ENCODE data around the gene KRTAP5-4. TPM values are rescaled to one million over a fixed set of nuclear protein-coding genes. Genes with fewer than 3 reads are reported as not detected.
A peak's percentile ranks its signal among the peaks of the same experiment; 100 is the strongest.

KRTAP5-4 gene
- total and polyA plus RNA-seq, 7 donors: not detected

DNA sequence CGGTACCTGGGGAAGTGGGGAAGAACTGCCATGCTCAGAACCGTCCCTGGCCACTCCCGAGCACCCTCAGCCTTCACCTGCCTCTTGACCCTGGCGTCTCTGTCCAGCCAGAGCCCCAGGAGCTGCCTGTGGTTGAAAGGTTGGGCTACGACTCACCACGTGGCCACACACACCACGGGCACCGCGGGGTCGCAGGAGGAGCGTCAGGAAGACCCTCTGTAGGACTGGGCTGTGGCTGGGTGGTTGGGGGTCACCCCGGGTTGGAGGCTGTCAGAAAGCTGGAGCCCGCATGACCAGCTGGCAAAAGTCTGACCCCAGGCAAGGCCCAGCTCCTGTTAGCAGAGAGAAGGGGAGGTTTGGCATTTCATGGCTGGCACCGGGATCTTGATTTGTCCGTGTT is 19.2 kb upstream of the KRTAP5-4 start:
- DNase-seq: peak in 1 of 2 donors; percentile 26
- Histone ChIP-seq H3K4me1 (no peaks in the 10 kb centered on the region), H3K27me3 (ENCODE audit: insufficient read depth in 3 of 3, low read length in 2 of 3) (peaks cover 0 to 39% (median 0%) of the 10 kb centered on the region in 3 donors), H3K36me3 (ENCODE audit: insufficient read depth in 1 of 2, low read depth in 1 of 2) (no peaks in the 10 kb centered on the region), H3K4me3 (no peak overlapping the region), H3K27ac (no peak overlapping the region), H3K9me3 (no peaks in the 10 kb centered on the region)
- intact Hi-C loops (cut with DNase I): no loop called here
- TF ChIP-seq, protein P1, sequence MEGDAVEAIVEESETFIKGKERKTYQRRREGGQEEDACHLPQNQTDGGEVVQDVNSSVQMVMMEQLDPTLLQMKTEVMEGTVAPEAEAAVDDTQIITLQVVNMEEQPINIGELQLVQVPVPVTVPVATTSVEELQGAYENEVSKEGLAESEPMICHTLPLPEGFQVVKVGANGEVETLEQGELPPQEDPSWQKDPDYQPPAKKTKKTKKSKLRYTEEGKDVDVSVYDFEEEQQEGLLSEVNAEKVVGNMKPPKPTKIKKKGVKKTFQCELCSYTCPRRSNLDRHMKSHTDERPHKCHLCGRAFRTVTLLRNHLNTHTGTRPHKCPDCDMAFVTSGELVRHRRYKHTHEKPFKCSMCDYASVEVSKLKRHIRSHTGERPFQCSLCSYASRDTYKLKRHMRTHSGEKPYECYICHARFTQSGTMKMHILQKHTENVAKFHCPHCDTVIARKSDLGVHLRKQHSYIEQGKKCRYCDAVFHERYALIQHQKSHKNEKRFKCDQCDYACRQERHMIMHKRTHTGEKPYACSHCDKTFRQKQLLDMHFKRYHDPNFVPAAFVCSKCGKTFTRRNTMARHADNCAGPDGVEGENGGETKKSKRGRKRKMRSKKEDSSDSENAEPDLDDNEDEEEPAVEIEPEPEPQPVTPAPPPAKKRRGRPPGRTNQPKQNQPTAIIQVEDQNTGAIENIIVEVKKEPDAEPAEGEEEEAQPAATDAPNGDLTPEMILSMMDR (IDR thresholded peaks at IDR 0.05): no peak
- WGBS, 3 donors: 84 to 89% (median 89%) methylated on average over 15 of the region's 15 CpGs
- ATAC-seq: no peak

DNA sequence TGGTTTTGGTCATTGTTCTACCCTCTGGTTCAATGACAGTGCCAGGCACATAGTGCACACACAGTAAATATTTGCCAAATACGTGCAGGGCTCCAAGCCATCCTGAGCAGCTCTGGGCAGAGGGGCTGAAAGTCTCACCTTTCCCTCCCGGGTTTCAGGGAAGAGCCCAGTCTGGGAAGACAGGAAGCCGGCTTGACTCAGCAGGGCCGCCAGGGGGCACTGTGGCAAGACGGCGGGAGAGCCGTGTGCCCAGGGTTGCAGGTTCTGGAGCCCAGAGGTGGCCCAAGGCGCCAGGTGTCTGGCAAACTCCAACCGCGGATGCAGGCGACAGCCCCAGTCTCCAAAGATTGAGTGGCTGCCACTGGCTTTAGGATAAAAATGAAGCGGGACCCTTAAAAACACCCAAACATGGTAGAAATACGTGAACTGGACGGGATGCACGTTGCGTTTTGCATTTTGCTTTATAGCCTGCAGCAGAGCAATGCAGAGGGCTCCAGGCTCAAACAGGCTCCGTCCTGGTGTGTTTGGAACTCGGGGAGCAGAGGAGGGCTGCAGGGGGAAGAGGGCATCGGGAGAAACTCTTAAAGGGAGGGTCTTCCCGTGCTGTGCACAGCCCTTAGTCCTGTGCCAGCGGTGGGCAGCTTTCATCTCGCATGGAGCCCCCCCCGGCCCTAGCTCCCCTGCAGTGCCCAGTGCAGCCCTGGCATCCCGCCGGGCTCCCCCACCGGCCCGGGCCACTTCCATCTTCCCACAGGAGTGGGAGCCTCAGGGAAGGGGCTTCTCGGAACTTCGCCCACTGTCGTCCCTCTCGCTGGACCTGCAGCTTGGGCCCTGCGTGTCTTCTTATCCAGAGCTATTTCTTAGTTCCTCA is 18.4 kb upstream of the KRTAP5-4 start:
- Histone ChIP-seq H3K27ac (no peak overlapping the region), H3K27me3 (ENCODE audit: insufficient read depth in 3 of 3, low read length in 2 of 3) (peaks cover 0 to 39% (median 0%) of the 10 kb centered on the region in 3 donors), H3K4me1 (no peaks in the 10 kb centered on the region), H3K4me3 (no peak overlapping the region), H3K36me3 (ENCODE audit: insufficient read depth in 1 of 2, low read depth in 1 of 2) (no peaks in the 10 kb centered on the region), H3K9me3 (no peaks in the 10 kb centered on the region)
- intact Hi-C loops (cut with DNase I): no loop called here
- ATAC-seq (peak in 3 of 4 donors; percentile 39 to 69 (median 68)), DNase-seq (no peak)
- WGBS, 3 donors: 51 to 55% (median 53%) methylated on average over 31 to 32 of the region's 32 CpGs
- TF ChIP-seq, protein P1 (IDR thresholded peaks at IDR 0.05): peak; percentile 68

DNA sequence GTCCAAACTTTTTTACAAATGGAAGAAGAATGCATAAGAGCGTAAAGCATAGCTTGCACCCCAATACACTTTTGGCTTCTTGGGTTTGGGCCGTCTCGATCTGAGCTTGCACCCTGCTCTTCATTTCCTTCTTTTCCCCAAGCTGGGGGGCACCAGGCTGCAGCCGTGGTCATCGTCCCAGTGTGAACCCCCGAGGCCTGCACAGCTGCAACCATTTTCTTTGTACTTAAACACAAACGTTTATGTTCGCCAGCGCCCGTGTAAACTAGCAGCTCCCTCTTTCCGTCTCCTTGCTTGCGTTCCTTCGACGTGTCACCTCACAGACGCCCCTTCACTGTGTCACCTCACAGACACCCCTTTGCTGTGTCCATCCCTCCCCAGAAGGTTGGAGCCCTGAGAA is 17.7 kb upstream of the KRTAP5-4 start:
- TF ChIP-seq, protein P1 (IDR thresholded peaks at IDR 0.05): no peak
- no peaks in the 10 kb centered on the region for H3K36me3 ChIP-seq (ENCODE audit: insufficient read depth in 1 of 2, low read depth in 1 of 2)
- ATAC-seq (no peak), DNase-seq (no peak)
- no peak overlapping the region for H3K4me3 ChIP-seq
- peaks cover 0 to 39% (median 0%) of the 10 kb centered on the region in 3 donors for H3K27me3 ChIP-seq (ENCODE audit: insufficient read depth in 3 of 3, low read length in 2 of 3)
- H3K4me1 ChIP-seq: no peaks in the 10 kb centered on the region
- no peak overlapping the region for H3K27ac ChIP-seq
- H3K9me3 ChIP-seq: no peaks in the 10 kb centered on the region
- 43 to 52% (median 48%) methylated on average over 15 of the region's 15 CpGs for WGBS, 3 donors
- intact Hi-C loops (cut with DNase I): no loop called here

DNA sequence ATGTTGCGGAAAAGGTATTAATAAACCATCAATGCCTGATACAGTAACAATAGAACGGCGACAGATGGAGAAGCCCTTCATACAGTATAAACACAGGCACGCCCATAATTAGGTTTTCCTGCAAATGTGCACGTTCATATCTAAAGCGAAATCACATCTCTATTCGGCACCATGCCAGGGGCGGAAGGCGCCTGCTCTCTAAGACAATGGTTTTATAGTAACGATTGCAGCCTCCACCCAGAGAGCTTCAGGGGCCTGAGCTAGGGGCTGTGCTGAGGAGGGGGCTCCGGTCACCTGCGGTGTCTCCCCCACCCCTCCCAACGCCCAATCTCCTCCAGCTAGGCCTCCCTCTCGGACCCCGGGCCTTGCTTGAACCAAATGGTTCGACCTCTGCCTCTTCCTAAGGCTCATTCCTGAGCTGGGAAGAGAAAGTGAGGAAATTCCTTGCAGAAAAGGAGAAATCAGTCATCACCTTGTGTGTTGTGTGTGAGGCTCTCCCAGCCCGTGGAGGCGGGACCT is 17.2 kb upstream of the KRTAP5-4 start:
- intact Hi-C loops (cut with DNase I): no loop called here
- ATAC-seq (peak in 3 of 4 donors; percentile 22 to 42 (median 31)), DNase-seq (peak in 1 of 2 donors; percentile 45)
- H3K27me3 ChIP-seq (ENCODE audit: insufficient read depth in 3 of 3, low read length in 2 of 3): peaks cover 0 to 44% (median 0%) of the 10 kb centered on the region in 3 donors
- no peak overlapping the region for H3K4me3 ChIP-seq
- no peaks in the 10 kb centered on the region for H3K9me3 ChIP-seq
- no peaks in the 10 kb centered on the region for H3K36me3 ChIP-seq (ENCODE audit: insufficient read depth in 1 of 2, low read depth in 1 of 2)
- 29 to 39% (median 38%) methylated on average over 18 of the region's 18 CpGs for WGBS, 3 donors
- H3K27ac ChIP-seq: no peak overlapping the region
- TF ChIP-seq, protein P1 (IDR thresholded peaks at IDR 0.05): no peak
- no peaks in the 10 kb centered on the region for H3K4me1 ChIP-seq

Data from psoas muscle (tissue), 8 donors.